IPS-20b (cell line): Measurements from ENCODE around the gene TMEM169.

ENCODE experiments used
- H3K27ac ChIP-seq: one replicate; pipeline ENCODE4 v1.5.1; 2013; ENCODE audit warnings: low read length
- H3K27me3 ChIP-seq: 2 replicates; pipeline ENCODE4 v1.6.1; 2013; ENCODE audit warnings: mild to moderate bottlenecking, low read length, inconsistent platforms; ENCODE audit not compliant: insufficient read depth
- H3K36me3 ChIP-seq: 2 replicates; pipeline ENCODE4 v1.6.1; 2013; ENCODE audit warnings: low read depth, mild to moderate bottlenecking, inconsistent platforms, low read length, moderate library complexity; ENCODE audit not compliant: insufficient read depth
- H3K4me1 ChIP-seq: 2 replicates; pipeline ENCODE4 v1.6.1; 2013; ENCODE audit warnings: mild to moderate bottlenecking, control low read depth, inconsistent platforms, low read length, moderate library complexity; ENCODE audit not compliant: insufficient read depth
- H3K4me3 ChIP-seq: 2 replicates; pipeline ENCODE4 v1.5.1; 2013; ENCODE audit warnings: mild to moderate bottlenecking, low read length, inconsistent platforms
- H3K9ac ChIP-seq: 2 replicates; pipeline ENCODE4 v1.6.1; 2013; ENCODE audit warnings: low read depth, mild to moderate bottlenecking, inconsistent platforms, low read length, moderate library complexity
- H3K9me3 ChIP-seq: 2 replicates; pipeline ENCODE4 v1.6.1; 2013; ENCODE audit warnings: mild to moderate bottlenecking, low read depth, low read length, inconsistent platforms; ENCODE audit not compliant: insufficient read depth

The TMEM169 gene

DNA sequence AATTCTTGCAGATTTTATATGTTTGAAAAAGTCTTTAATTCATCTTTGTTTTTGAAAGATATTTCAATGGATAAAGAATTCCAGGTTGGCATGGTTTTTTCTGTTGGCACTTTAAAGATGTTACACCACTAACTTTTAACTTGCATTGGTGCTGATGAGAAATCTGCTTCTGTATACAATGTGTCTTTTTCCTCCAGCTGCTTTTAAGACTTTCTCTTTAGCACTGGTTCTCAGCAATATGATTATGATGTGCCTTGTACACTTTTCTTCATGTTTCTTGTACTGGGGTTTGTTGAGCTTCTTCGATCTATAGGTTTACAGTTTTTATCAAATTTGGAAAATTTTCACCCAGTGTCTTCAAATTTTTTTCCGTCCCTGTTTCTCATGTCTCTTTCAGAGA, 29.3 kb upstream of the TMEM169 start:
- no peak overlapping the region for H3K27ac ChIP-seq

DNA sequence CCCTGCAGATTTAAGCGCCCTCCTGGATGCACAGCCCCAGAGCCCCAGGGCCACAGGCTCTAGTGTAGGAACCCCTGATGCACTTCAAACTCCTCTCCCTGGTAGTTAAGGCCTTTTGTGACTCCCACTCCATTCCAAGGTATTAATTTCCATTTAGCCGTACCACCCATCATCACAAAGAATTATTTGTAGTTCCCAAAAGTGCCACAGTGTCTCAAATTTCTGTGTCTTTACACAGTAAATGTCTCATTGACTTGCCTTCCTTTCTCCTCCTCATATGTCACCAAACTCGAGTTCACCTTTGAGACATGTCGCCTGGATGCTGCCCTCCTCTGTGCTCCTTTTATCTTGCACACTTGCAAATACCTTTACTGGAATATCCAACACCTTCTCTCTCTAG, 26.0 kb upstream of the TMEM169 start:
- peaks cover 8% of the 10 kb centered on the region; the same call in 1 of the 2 replicates for H3K4me1 ChIP-seq
- no peak overlapping the region for H3K9ac ChIP-seq
- H3K27me3 ChIP-seq: no peaks in the 10 kb centered on the region
- H3K27ac ChIP-seq: no peak overlapping the region
- H3K4me3 ChIP-seq: no peak overlapping the region
- H3K9me3 ChIP-seq: no peaks in the 10 kb centered on the region
- H3K36me3 ChIP-seq: peaks cover 6% of the 10 kb centered on the region

More for the DNA sequence above, 29.3 kb upstream of the TMEM169 start:
- Histone ChIP-seq H3K4me1 (peaks cover 4% of the 10 kb centered on the region; the same call in 1 of the 2 replicates), H3K36me3 (peaks cover 6% of the 10 kb centered on the region; the same call in 1 of the 2 replicates), H3K27me3 (no peaks in the 10 kb centered on the region), H3K4me3 (no peak overlapping the region), H3K9me3 (no peaks in the 10 kb centered on the region), H3K9ac (no peak overlapping the region)

DNA sequence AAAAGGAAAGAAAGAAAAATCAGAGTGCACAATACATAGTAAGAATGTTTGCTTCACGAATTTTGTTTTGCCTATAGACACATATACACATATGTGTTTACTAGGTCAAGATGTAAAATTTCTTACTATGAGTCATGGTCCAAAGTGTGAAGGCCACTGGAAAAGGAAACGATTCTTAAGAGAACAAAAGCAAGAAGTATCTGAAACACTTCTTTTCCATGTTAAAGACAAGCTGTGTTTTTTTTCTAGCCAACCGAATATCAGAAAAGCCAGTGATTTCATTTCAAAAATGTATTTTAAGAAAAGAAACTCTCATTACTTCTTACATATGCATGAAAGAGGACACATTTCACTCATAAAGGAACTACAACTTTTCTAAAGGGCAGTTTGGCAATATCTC, 25.0 kb upstream of the TMEM169 start:
- peaks cover 6% of the 10 kb centered on the region for H3K36me3 ChIP-seq
- no peak overlapping the region for H3K4me3 ChIP-seq
- H3K27ac ChIP-seq: no peak overlapping the region
- peaks cover 4% of the 10 kb centered on the region; the same call in 1 of the 2 replicates for H3K4me1 ChIP-seq
- H3K9ac ChIP-seq: no peak overlapping the region
- no peaks in the 10 kb centered on the region for H3K27me3 ChIP-seq
- no peaks in the 10 kb centered on the region for H3K9me3 ChIP-seq

DNA sequence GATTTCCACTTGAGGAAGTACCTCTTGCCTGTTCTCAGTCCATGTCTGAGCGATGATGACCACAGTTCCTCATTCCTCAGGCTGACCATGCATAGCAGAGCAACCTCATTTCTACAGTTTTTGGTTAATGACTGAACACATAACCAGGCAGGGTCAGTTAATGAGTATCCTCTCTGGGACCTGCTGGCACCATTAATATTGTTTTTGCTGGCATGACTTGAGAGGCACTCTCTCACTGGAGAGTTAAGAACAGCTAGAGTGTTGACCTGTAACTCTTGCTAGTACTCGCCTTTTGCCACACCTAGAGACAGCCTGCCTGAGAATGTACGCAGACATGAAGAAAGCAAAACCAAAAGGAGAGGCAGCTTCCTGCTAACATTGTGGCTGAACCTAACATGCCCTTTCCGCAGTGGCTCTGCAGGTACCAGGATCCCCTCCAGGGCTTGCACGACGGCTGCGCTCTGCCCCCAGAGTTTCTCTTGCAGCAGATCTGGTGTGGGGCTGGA, 24.0 kb upstream of the TMEM169 start:
- H3K36me3 ChIP-seq: peaks cover 11% of the 10 kb centered on the region
- no peaks in the 10 kb centered on the region for H3K27me3 ChIP-seq
- no peak overlapping the region for H3K27ac ChIP-seq
- no peaks in the 10 kb centered on the region for H3K9me3 ChIP-seq
- H3K4me3 ChIP-seq: no peak overlapping the region
- no peak overlapping the region for H3K9ac ChIP-seq
- H3K4me1 ChIP-seq: peaks cover 4% of the 10 kb centered on the region; the same call in 1 of the 2 replicates

DNA sequence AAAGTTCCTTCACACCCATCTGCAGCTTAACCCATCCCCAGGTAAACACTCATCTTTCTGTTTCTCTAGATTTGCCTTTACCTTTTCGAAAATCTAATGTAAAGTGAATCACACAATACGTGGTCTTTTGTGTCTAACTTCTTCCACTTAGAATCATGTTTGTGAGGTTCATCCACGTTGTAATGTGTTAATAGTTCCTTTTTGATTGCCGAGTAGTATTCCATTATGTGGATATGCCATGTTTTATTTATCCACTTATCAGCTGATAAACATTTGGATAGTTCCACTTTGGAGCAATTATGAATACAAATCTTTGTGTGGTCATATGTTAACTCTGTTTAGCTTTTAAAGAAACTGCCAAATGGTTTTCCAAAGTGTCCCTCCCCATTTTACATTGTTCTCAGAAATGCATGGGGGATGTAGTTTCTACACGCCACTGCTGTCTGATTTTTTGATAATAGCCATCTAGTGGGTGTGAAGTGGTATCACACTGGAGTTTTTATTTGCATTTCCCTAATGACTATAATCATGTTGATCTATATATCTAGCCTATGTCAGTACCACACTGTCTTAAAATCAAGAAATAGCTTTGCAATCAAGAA, 22.4 kb upstream of the TMEM169 start:
- Histone ChIP-seq H3K9ac (no peak overlapping the region), H3K4me1 (peaks cover 4% of the 10 kb centered on the region; the same call in 1 of the 2 replicates), H3K9me3 (no peaks in the 10 kb centered on the region), H3K27me3 (no peaks in the 10 kb centered on the region), H3K36me3 (peaks cover 20% of the 10 kb centered on the region), H3K4me3 (no peak overlapping the region), H3K27ac (no peak overlapping the region)

DNA sequence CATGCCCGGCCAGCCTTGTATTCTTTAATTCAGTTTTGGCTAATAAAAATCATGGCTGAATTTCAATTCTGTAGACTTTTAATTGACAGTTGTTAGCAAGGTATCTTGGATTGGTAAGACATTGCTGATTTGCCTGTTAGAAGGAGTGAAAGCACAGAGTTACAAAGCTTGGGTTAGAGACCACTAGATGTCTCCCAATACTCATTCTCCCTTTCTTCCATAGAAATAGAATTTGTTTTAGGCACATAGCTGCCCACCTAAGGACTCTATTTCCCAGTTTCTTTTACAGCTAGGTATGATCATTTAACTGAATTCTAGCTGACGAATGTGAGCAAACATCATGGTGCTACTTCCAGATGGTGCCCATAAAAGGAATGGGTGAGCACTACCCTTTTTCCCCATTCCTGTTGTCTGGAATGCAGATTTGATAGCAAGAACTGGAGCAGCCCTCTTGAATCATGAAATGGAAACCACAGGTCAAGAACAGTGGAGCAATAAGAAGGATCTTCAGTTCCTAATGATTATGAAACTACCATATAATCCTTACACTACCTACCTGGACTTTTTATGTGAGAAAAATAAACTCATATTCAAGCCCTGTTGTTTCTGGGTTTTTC, 17.6 kb upstream of the TMEM169 start:
- no peak overlapping the region for H3K9ac ChIP-seq
- no peak overlapping the region for H3K4me3 ChIP-seq
- H3K36me3 ChIP-seq: peaks cover 34% of the 10 kb centered on the region
- no peaks in the 10 kb centered on the region for H3K9me3 ChIP-seq
- H3K27ac ChIP-seq: no peak overlapping the region
- 0 out of 2 replicates have a peak, but pooled peaks cover 3% of the 10 kb centered on the region for H3K4me1 ChIP-seq
- H3K27me3 ChIP-seq: no peaks in the 10 kb centered on the region

DNA sequence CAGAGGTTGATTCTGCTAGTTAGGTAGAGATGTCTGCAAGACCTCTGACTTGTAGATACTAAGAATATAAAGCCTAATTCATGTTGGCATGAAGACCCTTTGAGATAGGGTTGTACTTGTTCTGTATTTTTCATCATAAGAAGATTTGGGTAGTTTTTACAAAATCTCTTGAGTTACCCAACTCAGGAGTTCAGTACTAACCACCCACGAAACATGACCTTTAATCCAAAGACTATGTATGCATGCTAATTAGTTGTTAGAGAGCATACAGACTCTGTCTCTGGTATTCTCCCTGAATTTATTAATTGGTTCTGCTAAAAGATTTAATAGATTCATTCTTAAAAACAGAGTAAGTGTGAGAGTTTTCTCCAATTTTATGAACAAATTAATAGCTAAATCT, 17.1 kb upstream of the TMEM169 start:
- no peaks in the 10 kb centered on the region for H3K27me3 ChIP-seq
- no peak overlapping the region for H3K9ac ChIP-seq
- H3K9me3 ChIP-seq: no peaks in the 10 kb centered on the region
- 0 out of 2 replicates have a peak, but pooled peaks cover 3% of the 10 kb centered on the region for H3K4me1 ChIP-seq
- no peak overlapping the region for H3K4me3 ChIP-seq
- H3K36me3 ChIP-seq: peaks cover 29% of the 10 kb centered on the region
- no peak overlapping the region for H3K27ac ChIP-seq

DNA sequence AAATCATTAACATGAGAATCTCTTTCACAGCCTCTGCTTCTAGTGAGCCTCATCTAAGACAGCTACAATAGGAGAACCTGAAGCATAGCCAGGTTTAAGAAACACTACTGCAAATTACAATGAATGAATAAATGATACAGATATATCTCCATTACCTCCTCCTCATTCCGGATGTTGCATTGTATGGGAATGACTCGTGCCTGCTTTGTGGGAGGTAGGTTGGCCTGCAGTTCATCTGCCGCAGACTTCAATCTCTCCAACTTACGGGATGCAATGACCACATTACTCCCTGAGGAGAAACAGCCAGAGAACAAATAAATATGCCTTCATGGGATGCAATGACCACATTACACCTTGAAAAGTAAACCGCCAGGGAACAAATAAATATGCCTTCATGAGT, 15.5 kb upstream of the TMEM169 start:
- Histone ChIP-seq H3K4me3 (no peak overlapping the region), H3K9me3 (no peaks in the 10 kb centered on the region), H3K9ac (no peak overlapping the region), H3K27me3 (no peaks in the 10 kb centered on the region), H3K36me3 (peaks cover 28% of the 10 kb centered on the region), H3K4me1 (0 out of 2 replicates have a peak, but pooled peaks cover 3% of the 10 kb centered on the region), H3K27ac (no peak overlapping the region)

DNA sequence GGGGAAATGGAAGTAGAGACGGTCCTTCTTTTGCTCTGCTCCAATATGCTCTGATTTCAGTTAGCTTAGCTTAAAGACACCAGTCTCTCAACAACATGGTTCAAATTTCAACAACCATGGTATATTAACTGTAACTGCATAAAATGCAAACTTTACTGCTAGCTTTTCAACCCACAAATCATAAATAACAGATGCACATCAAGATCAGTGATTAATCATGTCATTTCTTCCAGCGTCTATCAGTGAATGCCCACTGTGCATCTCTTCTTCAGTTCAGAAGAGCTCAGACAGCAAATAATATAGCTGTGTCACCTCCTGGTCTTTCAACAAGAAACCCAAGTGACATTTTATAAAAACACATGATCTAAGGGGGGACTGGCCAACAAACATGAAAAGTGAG, 12.7 kb upstream of the TMEM169 start:
- H3K4me3 ChIP-seq: no peak overlapping the region
- H3K27ac ChIP-seq: no peak overlapping the region
- no peak overlapping the region for H3K9ac ChIP-seq
- peaks cover 28% of the 10 kb centered on the region for H3K36me3 ChIP-seq
- no peaks in the 10 kb centered on the region for H3K27me3 ChIP-seq
- H3K4me1 ChIP-seq: 0 out of 2 replicates have a peak, but pooled peaks cover 3% of the 10 kb centered on the region
- no peaks in the 10 kb centered on the region for H3K9me3 ChIP-seq

DNA sequence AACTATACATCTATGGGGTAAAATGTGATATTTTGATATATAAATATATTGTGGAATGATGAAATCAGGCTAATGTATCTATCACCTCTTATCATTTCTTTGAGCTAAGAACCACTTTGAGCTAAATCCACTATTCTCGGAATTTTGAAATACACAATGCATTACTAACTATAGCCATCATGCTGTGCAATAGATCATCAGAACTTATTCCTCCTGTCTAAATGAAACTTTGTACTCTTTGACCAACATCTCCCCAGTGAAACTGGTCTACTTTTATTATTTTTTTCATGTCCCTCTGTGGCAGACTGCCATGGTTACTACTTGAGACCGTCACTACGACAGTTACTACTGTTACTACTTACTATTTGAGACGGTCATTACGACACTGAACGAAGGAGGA, 11.5 kb upstream of the TMEM169 start:
- Histone ChIP-seq H3K27ac (no peak overlapping the region), H3K4me1 (0 out of 2 replicates have a peak, but pooled peaks cover 3% of the 10 kb centered on the region), H3K9ac (no peak overlapping the region), H3K4me3 (no peak overlapping the region), H3K27me3 (no peaks in the 10 kb centered on the region), H3K9me3 (no peaks in the 10 kb centered on the region), H3K36me3 (peaks cover 16% of the 10 kb centered on the region)

DNA sequence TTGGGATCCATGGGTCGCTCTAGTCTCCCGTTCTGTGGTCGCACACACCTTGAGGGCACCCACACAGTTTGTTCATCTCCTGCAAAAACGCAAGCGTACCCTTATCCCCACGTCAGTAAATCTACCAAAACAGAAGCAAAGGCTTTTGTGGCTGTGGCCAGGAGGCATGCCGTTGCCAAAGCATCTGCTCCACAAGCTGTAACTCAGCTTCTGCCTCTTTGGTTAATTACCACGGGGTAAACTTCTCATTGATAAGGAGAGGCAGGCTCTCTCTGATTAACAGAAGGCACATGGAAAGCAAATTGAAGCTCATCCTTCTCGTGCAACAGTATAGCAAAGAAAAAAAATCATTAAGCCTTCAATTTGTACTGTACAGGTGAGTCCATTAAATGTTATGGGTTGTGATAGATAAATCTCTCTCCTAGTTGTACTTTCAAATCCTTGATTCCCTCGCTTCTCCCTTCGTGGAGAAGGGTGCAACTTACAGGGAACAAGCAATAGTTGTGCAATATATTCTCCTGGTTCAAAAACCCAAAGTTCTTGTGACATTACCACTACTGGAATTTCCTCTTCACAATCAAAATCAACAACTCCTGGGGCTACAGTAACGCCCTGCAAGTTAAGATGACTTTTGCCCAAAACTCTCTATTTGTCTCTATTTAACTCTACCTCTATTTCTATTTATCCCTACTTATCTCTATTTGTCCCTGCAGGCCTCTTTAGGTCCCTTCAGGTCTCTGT, 10.4 kb upstream of the TMEM169 start:
- Histone ChIP-seq H3K4me1 (0 out of 2 replicates have a peak, but pooled peaks cover under 1% of the 10 kb centered on the region), H3K27ac (no peak overlapping the region), H3K9ac (no peak overlapping the region), H3K36me3 (peaks cover 16% of the 10 kb centered on the region; the same call in 1 of the 2 replicates), H3K9me3 (no peaks in the 10 kb centered on the region), H3K27me3 (no peaks in the 10 kb centered on the region), H3K4me3 (no peak overlapping the region)
